IPS-18a (cell line): ENCODE results near the gene SCG2.
"Not testable (repeated sequence)": the region's sequence is repeated elsewhere in the genome, so short reads cannot be mapped to it uniquely, and the experiment has no call there.

Experiments used
- H3K27ac ChIP-seq: one replicate; pipeline ENCODE4 v1.5.1; 2013; ENCODE audit warnings: low read length
- H3K27me3 ChIP-seq: one replicate; pipeline ENCODE4 v1.6.1; 2013; ENCODE audit warnings: mild to moderate bottlenecking, low read length; ENCODE audit not compliant: control insufficient read depth, insufficient read depth
- H3K36me3 ChIP-seq: one replicate; pipeline ENCODE4 v1.6.1; 2013; ENCODE audit warnings: low read depth, low read length; ENCODE audit not compliant: control insufficient read depth
- H3K4me1 ChIP-seq: one replicate; pipeline ENCODE4 v1.6.1; 2013; ENCODE audit warnings: low read depth, low read length; ENCODE audit not compliant: control insufficient read depth
- H3K4me3 ChIP-seq: one replicate; pipeline ENCODE4 v1.5.1; 2013; ENCODE audit warnings: low read length
- H3K9ac ChIP-seq: one replicate; pipeline ENCODE4 v1.6.1; 2013; ENCODE audit warnings: mild to moderate bottlenecking, low read length, moderate library complexity
- H3K9me3 ChIP-seq: one replicate; pipeline ENCODE4 v1.6.1; 2013; ENCODE audit warnings: low read depth, low read length; ENCODE audit not compliant: control insufficient read depth

SCG2 gene

GRCh38 chr2:223607476-223607875 lies 5.3 kb upstream of the SCG2 start:
- Histone ChIP-seq H3K4me3 (no peak overlapping the region), H3K27me3 (peaks cover 11% of the 10 kb centered on the region), H3K9ac (no peak overlapping the region), H3K4me1 (peaks cover 7% of the 10 kb centered on the region), H3K9me3 (no peaks in the 10 kb centered on the region), H3K27ac (no peak overlapping the region), H3K36me3 (no peaks in the 10 kb centered on the region)

- H3K9ac ChIP-seq: no peak overlapping the region
- H3K4me1 ChIP-seq: peaks cover 7% of the 10 kb centered on the region
- H3K4me3 ChIP-seq: no peak overlapping the region
- H3K9me3 ChIP-seq: no peaks in the 10 kb centered on the region
- H3K36me3 ChIP-seq: no peaks in the 10 kb centered on the region
- H3K27ac ChIP-seq: no peak overlapping the region
- peaks cover 6% of the 10 kb centered on the region for H3K27me3 ChIP-seq
Observed at GRCh38 chr2:223606946-223607345, 4.8 kb upstream of the SCG2 start.

- H3K36me3 ChIP-seq: no peaks in the 10 kb centered on the region
- H3K27ac ChIP-seq: no peak overlapping the region
- H3K4me3 ChIP-seq: no peak overlapping the region
- no peaks in the 10 kb centered on the region for H3K9me3 ChIP-seq
- peaks cover 7% of the 10 kb centered on the region for H3K4me1 ChIP-seq
- H3K27me3 ChIP-seq: no peaks in the 10 kb centered on the region
- H3K9ac ChIP-seq: no peak overlapping the region
Observed at GRCh38 chr2:223604231-223604630, 2.1 kb upstream of the SCG2 start.

GRCh38 chr2:223602972-223603371 lies 811 bp upstream of the SCG2 start:
- no peak overlapping the region for H3K27ac ChIP-seq
- H3K9ac ChIP-seq: no peak overlapping the region

GRCh38 chr2:223601018-223601417 lies 1.1 kb downstream of the SCG2 start:
- H3K36me3 ChIP-seq: no peaks in the 10 kb centered on the region
- H3K27ac ChIP-seq: no peak overlapping the region
- no peaks in the 10 kb centered on the region for H3K4me1 ChIP-seq
- H3K4me3 ChIP-seq: no peak overlapping the region
- H3K9ac ChIP-seq: no peak overlapping the region
- H3K27me3 ChIP-seq: no peaks in the 10 kb centered on the region
- H3K9me3 ChIP-seq: no peaks in the 10 kb centered on the region

More at GRCh38 chr2:223602972-223603371, 811 bp upstream of the SCG2 start:
- no peaks in the 10 kb centered on the region for H3K36me3 ChIP-seq
- peaks cover 7% of the 10 kb centered on the region for H3K4me1 ChIP-seq
- no peaks in the 10 kb centered on the region for H3K27me3 ChIP-seq
- H3K4me3 ChIP-seq: no peak overlapping the region
- no peaks in the 10 kb centered on the region for H3K9me3 ChIP-seq

GRCh38 chr2:223599640-223600380 lies 2.4 kb downstream of the SCG2 start:
- Histone ChIP-seq H3K9ac (no peak overlapping the region), H3K27me3 (no peaks in the 10 kb centered on the region), H3K9me3 (no peaks in the 10 kb centered on the region), H3K27ac (no peak overlapping the region), H3K4me1 (no peaks in the 10 kb centered on the region), H3K36me3 (no peaks in the 10 kb centered on the region), H3K4me3 (no peak overlapping the region)

GRCh38 chr2:223598994-223599639 lies 3.0 kb downstream of the SCG2 start:
- Histone ChIP-seq H3K36me3 (no peaks in the 10 kb centered on the region), H3K27ac (no peak overlapping the region), H3K4me1 (no peaks in the 10 kb centered on the region), H3K9ac (no peak overlapping the region), H3K27me3 (no peaks in the 10 kb centered on the region), H3K9me3 (no peaks in the 10 kb centered on the region), H3K4me3 (no peak overlapping the region)

GRCh38 chr2:223597076-223597475 lies 5.1 kb downstream of the SCG2 start:
- Histone ChIP-seq H3K27ac (no peak overlapping the region), H3K9ac (no peak overlapping the region), H3K4me1 (no peaks in the 10 kb centered on the region), H3K4me3 (no peak overlapping the region), H3K36me3 (no peaks in the 10 kb centered on the region), H3K9me3 (no peaks in the 10 kb centered on the region), H3K27me3 (no peaks in the 10 kb centered on the region)

GRCh38 chr2:223596208-223596607 lies 6.0 kb downstream of the SCG2 start:
- no peak overlapping the region for H3K9ac ChIP-seq
- H3K4me1 ChIP-seq: no peaks in the 10 kb centered on the region
- H3K4me3 ChIP-seq: no peak overlapping the region
- H3K9me3 ChIP-seq: no peaks in the 10 kb centered on the region
- H3K27ac ChIP-seq: no peak overlapping the region
- no peaks in the 10 kb centered on the region for H3K36me3 ChIP-seq
- H3K27me3 ChIP-seq: no peaks in the 10 kb centered on the region

GRCh38 chr2:223594831-223595230 lies 7.3 kb downstream of the SCG2 start:
- no peaks in the 10 kb centered on the region for H3K27me3 ChIP-seq
- no peaks in the 10 kb centered on the region for H3K36me3 ChIP-seq
- no peak overlapping the region for H3K27ac ChIP-seq
- no peaks in the 10 kb centered on the region for H3K9me3 ChIP-seq
- H3K9ac ChIP-seq: no peak overlapping the region
- no peak overlapping the region for H3K4me3 ChIP-seq
- H3K4me1 ChIP-seq: no peaks in the 10 kb centered on the region

- peaks cover under 1% of the 10 kb centered on the region for H3K4me1 ChIP-seq
- H3K27ac ChIP-seq: no peak overlapping the region
- H3K36me3 ChIP-seq: no peaks in the 10 kb centered on the region
- no peak overlapping the region for H3K9ac ChIP-seq
- H3K9me3 ChIP-seq: no peaks in the 10 kb centered on the region
- H3K27me3 ChIP-seq: no peaks in the 10 kb centered on the region
- H3K4me3 ChIP-seq: no peak overlapping the region
Observed at GRCh38 chr2:223594259-223594658, 7.9 kb downstream of the SCG2 start.

GRCh38 chr2:223592689-223593088 lies 9.5 kb downstream of the SCG2 start:
- not testable (repeated sequence) for H3K27ac ChIP-seq, H3K27me3 ChIP-seq, H3K9ac ChIP-seq

More at GRCh38 chr2:223592689-223593088, 9.5 kb downstream of the SCG2 start:
- H3K4me1 ChIP-seq: peaks cover 15% of the 10 kb centered on the region
- H3K4me3 ChIP-seq, H3K9me3 ChIP-seq, H3K36me3 ChIP-seq: not testable (repeated sequence)
